Measurements from ENCODE around the gene REC8. TPM values are rescaled to one million over a fixed set of nuclear protein-coding genes. Genes with fewer than 3 reads are reported as not detected.

Gene REC8
- total RNA-seq, 1 donor from 2014 or later, result 1.1 TPM

DNA sequence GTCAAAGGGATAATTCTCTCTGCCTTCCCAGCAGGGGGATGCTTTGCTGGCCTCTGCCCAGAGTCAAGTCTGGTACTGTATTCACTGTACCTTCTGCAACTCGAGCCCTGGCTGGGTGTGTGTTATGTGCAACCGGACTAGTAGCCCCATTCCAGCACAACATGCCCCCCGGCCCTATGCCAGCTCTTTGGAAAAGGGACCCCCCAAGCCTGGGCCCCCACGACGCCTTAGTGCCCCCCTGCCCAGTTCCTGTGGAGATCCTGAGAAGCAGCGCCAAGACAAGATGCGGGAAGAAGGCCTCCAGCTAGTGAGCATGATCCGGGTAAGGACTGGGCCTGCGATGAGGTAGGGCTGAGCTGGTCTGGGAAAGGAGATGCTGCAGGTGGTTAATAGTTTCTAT, 21.3 kb upstream of the REC8 start:
- DNase-seq (ENCODE audit: low read depth) (no peak), FAIRE-seq (no peak)
- Histone ChIP-seq H3K36me3 (ENCODE audit: control insufficient read depth, insufficient read depth, low read length) (peaks cover 33% of the 10 kb centered on the region), H3K4me3 (ENCODE audit: low read depth, low read length) (no peak overlapping the region), H3K27me3 (ENCODE audit: control insufficient read depth, insufficient read depth, low read length) (no peaks in the 10 kb centered on the region)
- TF ChIP-seq, protein P1, sequence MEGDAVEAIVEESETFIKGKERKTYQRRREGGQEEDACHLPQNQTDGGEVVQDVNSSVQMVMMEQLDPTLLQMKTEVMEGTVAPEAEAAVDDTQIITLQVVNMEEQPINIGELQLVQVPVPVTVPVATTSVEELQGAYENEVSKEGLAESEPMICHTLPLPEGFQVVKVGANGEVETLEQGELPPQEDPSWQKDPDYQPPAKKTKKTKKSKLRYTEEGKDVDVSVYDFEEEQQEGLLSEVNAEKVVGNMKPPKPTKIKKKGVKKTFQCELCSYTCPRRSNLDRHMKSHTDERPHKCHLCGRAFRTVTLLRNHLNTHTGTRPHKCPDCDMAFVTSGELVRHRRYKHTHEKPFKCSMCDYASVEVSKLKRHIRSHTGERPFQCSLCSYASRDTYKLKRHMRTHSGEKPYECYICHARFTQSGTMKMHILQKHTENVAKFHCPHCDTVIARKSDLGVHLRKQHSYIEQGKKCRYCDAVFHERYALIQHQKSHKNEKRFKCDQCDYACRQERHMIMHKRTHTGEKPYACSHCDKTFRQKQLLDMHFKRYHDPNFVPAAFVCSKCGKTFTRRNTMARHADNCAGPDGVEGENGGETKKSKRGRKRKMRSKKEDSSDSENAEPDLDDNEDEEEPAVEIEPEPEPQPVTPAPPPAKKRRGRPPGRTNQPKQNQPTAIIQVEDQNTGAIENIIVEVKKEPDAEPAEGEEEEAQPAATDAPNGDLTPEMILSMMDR (IDR thresholded peaks at IDR 0.05; ENCODE audit: insufficient read depth, low read length, severe bottlenecking), result no peak

- Histone ChIP-seq H3K36me3 (ENCODE audit: control insufficient read depth, insufficient read depth, low read length) (peaks cover 35% of the 10 kb centered on the region), H3K27me3 (ENCODE audit: control insufficient read depth, insufficient read depth, low read length) (no peaks in the 10 kb centered on the region), H3K4me3 (ENCODE audit: low read depth, low read length) (no peak overlapping the region)
- DNase-seq (ENCODE audit: low read depth), result no peak
- no peak for FAIRE-seq
- TF ChIP-seq, protein P1 (IDR thresholded peaks at IDR 0.05; ENCODE audit: insufficient read depth, low read length, severe bottlenecking), result no peak
These were observed 20.9 kb upstream of the REC8 start for GRCh38 chr14:24150993-24151392.

DNA sequence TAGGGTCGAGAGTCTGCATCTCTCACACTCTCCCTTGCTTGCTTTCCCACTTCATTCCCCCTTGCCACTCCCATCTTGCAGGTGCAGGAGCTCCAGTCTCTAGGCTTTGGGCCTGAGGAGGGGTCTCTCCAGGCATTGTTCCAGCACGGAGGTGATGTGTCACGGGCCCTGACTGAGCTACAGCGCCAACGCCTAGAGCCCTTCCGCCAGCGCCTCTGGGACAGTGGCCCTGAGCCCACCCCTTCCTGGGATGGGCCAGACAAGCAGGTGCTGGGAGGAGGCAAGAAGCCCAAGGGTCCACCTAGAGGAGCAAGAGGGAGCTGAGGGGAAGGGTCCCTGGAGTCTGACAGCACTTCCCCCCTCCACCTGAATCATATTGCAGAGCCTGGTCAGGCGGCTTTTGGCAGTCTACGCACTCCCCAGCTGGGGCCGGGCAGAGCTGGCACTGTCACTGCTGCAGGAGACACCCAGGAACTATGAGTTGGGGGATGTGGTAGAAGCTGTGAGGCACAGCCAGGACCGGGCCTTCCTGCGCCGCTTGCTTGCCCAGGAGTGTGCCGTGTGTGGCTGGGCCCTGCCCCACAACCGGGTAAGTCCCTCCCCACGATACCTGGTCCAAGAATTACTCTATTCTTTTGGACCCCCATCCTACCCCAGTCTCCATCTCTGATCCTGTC, 20.3 kb upstream of the REC8 start:
- Histone ChIP-seq H3K4me3 (ENCODE audit: low read depth, low read length) (no peak overlapping the region), H3K36me3 (ENCODE audit: control insufficient read depth, insufficient read depth, low read length) (peaks cover 37% of the 10 kb centered on the region), H3K27me3 (ENCODE audit: control insufficient read depth, insufficient read depth, low read length) (no peaks in the 10 kb centered on the region)
- TF ChIP-seq, protein P1 (IDR thresholded peaks at IDR 0.05; ENCODE audit: insufficient read depth, low read length, severe bottlenecking), result no peak
- FAIRE-seq, result peak; percentile 62
- DNase-seq (ENCODE audit: low read depth), result no peak

DNA sequence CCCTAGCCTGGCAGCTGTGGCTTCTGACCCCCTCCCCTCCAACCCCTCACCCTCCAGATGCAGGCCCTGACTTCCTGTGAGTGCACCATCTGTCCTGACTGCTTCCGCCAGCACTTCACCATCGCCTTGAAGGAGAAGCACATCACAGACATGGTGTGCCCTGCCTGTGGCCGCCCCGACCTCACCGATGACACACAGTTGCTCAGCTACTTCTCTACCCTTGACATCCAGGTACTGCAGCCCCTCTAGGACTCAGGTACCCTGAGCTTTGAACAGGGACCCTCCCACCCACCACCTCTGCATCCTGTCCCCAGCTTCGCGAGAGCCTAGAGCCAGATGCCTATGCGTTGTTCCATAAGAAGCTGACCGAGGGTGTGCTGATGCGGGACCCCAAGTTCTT, 16.8 kb upstream of the REC8 start:
- Histone ChIP-seq H3K4me3 (ENCODE audit: low read depth, low read length) (no peak overlapping the region), H3K36me3 (ENCODE audit: control insufficient read depth, insufficient read depth, low read length) (peaks cover 48% of the 10 kb centered on the region)

DNA sequence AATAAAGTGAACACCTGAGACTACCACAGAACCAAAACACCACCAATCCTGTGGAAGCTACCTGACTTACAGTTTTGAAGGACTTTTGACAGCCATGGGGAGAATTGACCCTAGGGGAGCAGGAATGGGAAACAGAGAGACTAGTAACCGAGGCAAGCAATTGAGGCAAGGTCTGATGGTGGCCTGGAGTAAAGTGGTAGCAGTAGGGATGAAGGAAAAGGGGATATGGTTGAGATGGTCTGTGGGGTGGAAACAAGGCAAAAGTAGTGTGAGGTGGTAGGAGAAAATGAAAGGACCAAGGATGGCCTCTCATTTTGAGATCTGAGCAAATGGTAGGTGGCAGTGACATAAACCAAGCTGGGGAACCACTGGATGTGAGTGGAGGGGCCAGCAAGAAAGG, 15.0 kb upstream of the REC8 start:
- no peak for FAIRE-seq
- no peak for DNase-seq (ENCODE audit: low read depth)
- TF ChIP-seq, protein P1 (IDR thresholded peaks at IDR 0.05; ENCODE audit: insufficient read depth, low read length, severe bottlenecking), result no peak
- Histone ChIP-seq H3K4me3 (ENCODE audit: low read depth, low read length) (no peak overlapping the region), H3K36me3 (ENCODE audit: control insufficient read depth, insufficient read depth, low read length) (peaks cover 39% of the 10 kb centered on the region), H3K27me3 (ENCODE audit: control insufficient read depth, insufficient read depth, low read length) (no peaks in the 10 kb centered on the region)

More for the DNA sequence above, 16.8 kb upstream of the REC8 start:
- FAIRE-seq (no peak), DNase-seq (ENCODE audit: low read depth) (no peak)
- TF ChIP-seq, protein P1 (IDR thresholded peaks at IDR 0.05; ENCODE audit: insufficient read depth, low read length, severe bottlenecking), result no peak
- H3K27me3 ChIP-seq (ENCODE audit: control insufficient read depth, insufficient read depth, low read length), result no peaks in the 10 kb centered on the region

DNA sequence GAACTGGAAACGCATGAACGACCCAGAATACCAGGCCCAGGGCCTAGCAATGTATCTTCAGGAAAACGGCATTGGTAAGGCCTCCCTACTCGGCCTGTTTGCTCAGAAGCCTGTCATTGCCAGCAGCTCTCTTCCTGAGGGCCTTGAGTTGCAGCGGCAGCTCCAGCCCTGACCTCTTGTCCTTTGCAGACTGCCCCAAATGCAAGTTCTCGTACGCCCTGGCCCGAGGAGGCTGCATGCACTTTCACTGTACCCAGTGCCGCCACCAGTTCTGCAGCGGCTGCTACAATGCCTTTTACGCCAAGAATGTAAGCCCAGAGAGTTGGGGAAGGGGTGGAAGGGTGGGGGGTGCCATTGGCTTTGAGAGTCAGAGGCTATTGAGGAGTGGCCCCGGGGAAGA, 14.5 kb upstream of the REC8 start:
- DNase-seq (ENCODE audit: low read depth) (no peak), FAIRE-seq (no peak)
- peaks cover 38% of the 10 kb centered on the region for H3K36me3 ChIP-seq (ENCODE audit: control insufficient read depth, insufficient read depth, low read length)
- no peaks in the 10 kb centered on the region for H3K27me3 ChIP-seq (ENCODE audit: control insufficient read depth, insufficient read depth, low read length)
- TF ChIP-seq, protein P1 (IDR thresholded peaks at IDR 0.05; ENCODE audit: insufficient read depth, low read length, severe bottlenecking), result no peak
- H3K4me3 ChIP-seq (ENCODE audit: low read depth, low read length), result no peak overlapping the region
